ENCODE data around the gene KRTAP21-3.
"Not testable (repeated sequence)": the region's sequence is repeated elsewhere in the genome, so short reads cannot be mapped to it uniquely, and the experiment has no call there.

KRTAP21-3 gene

DNA sequence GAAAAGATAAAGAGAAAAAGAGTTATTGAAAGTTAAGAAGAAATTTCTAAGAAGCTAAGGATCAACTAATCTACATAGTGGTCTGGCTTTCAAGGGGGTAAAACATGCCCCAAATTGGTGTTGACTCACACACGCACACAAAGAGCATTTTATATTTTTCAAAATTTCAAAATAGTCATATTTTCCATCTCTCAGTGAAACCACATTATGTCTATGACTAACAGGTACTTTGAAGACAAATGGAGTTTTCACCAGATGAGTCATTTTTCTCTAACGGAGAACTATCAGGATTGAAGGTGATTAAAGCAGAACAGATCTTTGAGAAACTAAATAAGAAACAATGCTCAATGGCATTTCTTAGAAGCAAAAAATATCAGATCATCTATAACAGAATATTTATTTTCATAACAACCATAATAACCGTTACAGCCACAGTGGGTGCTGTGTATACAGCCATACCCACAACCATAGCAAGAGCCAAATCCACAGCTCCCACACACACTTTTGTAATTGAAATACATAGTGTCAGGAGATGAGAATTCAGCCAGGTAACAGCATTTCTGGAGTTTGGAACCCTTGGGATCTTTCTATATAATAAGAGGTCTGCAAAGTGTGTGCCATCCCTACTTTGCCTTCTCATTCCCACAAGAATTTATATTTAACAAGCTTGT lies at the start of gene KRTAP21-3:
KRTAP21-3 (minus strand) TSS at position 539 of the 671 bp plus-strand sequence; CDS start at position 521, 18 bp downstream.
- in situ Hi-C loops (cut with MboI; ENCODE audit: low sequenced_read_pairs) = no loop called here

GRCh38 chr21:30760776-30761175 lies 42.2 kb upstream of the KRTAP21-3 start:
- in situ Hi-C loops (cut with MboI; ENCODE audit: low sequenced_read_pairs) = no loop called here

- in situ Hi-C loops (cut with MboI; ENCODE audit: low sequenced_read_pairs) = no loop called here
Observed at GRCh38 chr21:30758306-30758705, 39.7 kb upstream of the KRTAP21-3 start.

DNA sequence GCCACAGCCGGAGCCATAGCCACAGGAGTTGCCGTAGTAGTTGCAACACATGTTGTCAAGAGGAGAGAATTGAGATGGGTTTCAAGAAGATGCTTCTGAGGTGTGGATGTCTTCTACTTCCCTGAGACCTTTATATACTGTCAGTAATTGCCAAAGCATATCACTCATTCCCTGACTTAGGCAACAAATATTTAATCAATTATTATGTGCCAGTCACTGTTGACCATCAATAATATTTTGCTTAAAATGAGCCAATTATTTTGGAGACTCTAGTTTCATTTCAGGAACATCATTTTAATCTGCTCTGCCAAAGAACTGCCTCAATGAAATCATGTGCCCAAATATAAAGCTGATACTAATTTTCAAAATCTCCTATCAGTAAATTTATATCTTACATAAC lies 36.8 kb upstream of the KRTAP21-3 start, which contains the start of gene KRTAP21-1:
KRTAP21-1 (minus strand) TSS at position 101 of the 400 bp plus-strand sequence; CDS start at position 51, 50 bp downstream.
- in situ Hi-C loops (cut with MboI; ENCODE audit: low sequenced_read_pairs) = not testable (repeated sequence)

GRCh38 chr21:30747159-30747558 lies 28.6 kb upstream of the KRTAP21-3 start, which contains the start of gene KRTAP21-2:
Gene KRTAP21-2 (minus strand): TSS chr21:30747259. CDS start chr21:30747202, 57 bp downstream.
- in situ Hi-C loops (cut with MboI; ENCODE audit: low sequenced_read_pairs) = no loop called here

DNA sequence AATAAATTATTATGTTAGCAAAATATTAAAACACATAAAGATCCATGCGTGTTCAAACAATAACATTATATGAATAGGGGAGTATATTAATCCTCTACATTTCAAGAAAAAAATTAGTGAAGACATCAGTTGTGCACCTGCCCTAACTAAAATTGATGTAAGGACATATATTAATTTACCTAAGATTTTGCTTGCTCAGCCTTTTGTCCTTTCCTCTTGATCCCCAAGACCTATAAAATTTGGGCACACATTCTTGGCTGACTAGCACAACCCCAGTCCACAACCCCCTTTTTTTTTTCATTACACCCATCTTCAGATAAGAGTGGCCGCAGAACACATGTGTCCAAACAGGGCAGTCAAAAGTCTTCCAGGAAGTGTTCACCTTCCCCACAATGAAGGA lies 21.9 kb upstream of the KRTAP21-3 start:
- in situ Hi-C loops (cut with MboI; ENCODE audit: low sequenced_read_pairs) = no loop called here

- in situ Hi-C loops (cut with MboI; ENCODE audit: low sequenced_read_pairs) = no loop called here
Observed at GRCh38 chr21:30733026-30733425, 14.4 kb upstream of the KRTAP21-3 start.

DNA sequence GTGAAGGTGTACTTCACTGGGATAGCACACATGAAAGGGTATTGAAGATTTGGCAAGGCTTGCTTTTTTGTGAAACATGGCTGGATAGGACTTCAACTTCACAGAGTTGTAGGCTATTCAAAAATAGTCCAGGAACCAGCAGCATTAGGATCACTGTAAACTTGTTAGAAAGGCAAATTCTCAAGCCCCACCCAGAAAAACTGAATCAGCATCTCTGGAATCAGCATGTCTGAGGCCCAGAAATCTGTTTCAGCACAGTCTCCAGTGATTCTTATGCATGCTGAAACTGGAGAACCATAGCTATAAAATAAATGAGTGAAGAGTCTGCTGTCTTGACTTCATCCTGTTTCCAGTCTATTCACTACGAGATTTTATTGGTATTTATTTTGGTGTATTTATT lies 8.1 kb upstream of the KRTAP21-3 start:
- in situ Hi-C loops (cut with MboI; ENCODE audit: low sequenced_read_pairs) = no loop called here

GRCh38 chr21:30719401-30719800 lies 824 bp upstream of the KRTAP21-3 start:
- in situ Hi-C loops (cut with MboI; ENCODE audit: low sequenced_read_pairs) = no loop called here

- in situ Hi-C loops (cut with MboI; ENCODE audit: low sequenced_read_pairs) = no loop called here
Observed at GRCh38 chr21:30717105-30717504, 1.5 kb downstream of the KRTAP21-3 start.

DNA sequence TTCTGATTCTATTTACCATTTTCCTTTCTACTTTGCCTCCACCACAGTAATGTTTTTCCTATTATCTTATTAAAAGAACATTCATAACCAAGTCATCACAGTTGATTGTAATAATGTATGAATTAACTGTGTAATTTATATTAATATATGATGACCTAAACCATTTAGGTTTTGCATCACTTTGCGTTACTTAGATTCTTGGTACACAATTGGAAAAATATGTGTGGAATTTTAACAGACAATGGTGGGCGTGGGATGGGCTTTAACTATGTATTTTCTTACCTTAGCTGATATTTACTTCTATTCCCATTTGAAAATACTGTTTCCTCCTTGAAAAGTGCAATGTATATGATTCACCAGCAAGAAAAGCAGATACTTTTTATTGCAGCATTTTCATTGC lies 3.6 kb downstream of the KRTAP21-3 start:
- in situ Hi-C loops (cut with MboI; ENCODE audit: low sequenced_read_pairs) = no loop called here

DNA sequence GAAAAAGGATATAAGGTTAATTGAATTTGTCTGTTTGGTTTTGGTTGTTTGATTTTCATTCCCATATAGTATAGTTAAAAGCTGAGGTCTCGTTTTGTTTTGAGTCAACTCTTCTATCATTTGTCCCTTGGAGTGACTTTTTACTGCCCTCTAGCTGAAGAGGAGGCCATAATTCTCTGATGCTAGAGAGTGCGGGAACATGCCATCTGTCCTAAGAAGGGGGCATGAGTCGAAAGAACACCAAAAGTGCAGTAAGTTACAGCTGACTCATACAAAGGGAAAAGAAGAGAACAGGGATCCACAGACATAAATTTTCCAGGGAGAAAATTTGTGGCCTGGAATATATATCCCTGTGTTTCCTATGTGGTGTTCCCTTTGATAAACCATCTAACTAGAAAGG lies 4.1 kb downstream of the KRTAP21-3 start:
- in situ Hi-C loops (cut with MboI; ENCODE audit: low sequenced_read_pairs) = no loop called here

GRCh38 chr21:30713766-30714165 lies 4.8 kb downstream of the KRTAP21-3 start:
- in situ Hi-C loops (cut with MboI; ENCODE audit: low sequenced_read_pairs) = no loop called here

- in situ Hi-C loops (cut with MboI; ENCODE audit: low sequenced_read_pairs) = no loop called here
Observed at GRCh38 chr21:30710499-30710898, 8.1 kb downstream of the KRTAP21-3 start.

DNA sequence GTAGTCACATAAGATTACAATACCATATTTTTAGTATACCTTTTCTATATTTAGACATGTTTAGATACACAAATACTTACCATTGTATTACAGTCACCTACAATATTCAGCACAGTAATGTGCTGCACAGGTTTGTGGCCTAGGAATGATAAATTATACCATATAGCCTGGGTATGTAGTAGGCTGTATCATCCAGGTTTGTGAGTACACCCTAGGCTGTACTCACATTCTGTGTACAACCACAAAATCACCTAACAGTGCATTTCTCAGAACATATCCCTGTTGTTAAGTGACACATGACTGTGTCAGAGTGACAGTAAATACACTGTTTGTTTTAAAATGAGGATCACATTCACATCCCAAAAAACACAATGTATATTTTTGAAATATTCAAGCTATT lies 11.2 kb downstream of the KRTAP21-3 start:
- in situ Hi-C loops (cut with MboI; ENCODE audit: low sequenced_read_pairs) = no loop called here

DNA sequence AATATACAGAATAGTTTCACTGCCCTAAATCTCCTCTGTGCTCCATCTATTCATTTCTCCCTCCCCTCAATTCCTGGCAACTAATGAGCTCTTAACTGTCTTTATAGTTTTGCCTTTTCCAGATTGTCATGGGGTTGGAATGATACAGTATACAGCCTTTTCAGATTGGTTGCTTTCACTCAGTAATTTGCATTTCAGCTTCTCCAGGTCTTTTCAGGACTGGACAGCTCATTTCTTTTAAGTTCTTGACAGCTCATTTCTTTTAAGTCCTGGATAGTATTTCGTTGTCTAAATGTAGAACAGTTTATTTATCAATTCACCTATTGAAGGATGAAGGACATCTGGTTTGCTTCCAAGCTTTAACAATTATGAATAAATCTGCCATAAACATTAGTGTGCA lies 22.6 kb downstream of the KRTAP21-3 start:
- in situ Hi-C loops (cut with MboI; ENCODE audit: low sequenced_read_pairs) = no loop called here

- in situ Hi-C loops (cut with MboI; ENCODE audit: low sequenced_read_pairs) = no loop called here
Observed at GRCh38 chr21:30689822-30690221, 28.8 kb downstream of the KRTAP21-3 start.

DNA sequence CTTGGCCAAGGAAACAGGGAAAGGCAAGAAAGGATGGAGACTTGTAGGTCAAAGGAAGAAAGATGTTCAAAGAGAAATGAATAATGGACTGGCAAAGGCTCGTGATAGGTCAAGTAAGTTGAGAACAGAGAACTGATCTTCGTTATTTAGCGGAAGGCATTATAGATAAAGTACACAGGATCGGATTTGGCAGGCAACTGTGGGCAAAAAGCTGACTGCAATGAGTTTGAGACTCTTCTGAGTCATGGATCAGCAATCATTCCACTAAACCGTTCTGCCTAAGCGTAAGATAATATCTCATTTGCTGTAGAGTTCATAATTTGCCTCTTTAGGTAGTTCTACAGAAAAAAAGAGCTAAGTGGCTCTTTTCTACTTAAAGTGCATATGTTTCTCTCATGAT lies 34.1 kb downstream of the KRTAP21-3 start:
- in situ Hi-C loops (cut with MboI; ENCODE audit: low sequenced_read_pairs) = no loop called here

GRCh38 chr21:30680586-30680985 lies 38.0 kb downstream of the KRTAP21-3 start:
- in situ Hi-C loops (cut with MboI; ENCODE audit: low sequenced_read_pairs) = no loop called here

DNA sequence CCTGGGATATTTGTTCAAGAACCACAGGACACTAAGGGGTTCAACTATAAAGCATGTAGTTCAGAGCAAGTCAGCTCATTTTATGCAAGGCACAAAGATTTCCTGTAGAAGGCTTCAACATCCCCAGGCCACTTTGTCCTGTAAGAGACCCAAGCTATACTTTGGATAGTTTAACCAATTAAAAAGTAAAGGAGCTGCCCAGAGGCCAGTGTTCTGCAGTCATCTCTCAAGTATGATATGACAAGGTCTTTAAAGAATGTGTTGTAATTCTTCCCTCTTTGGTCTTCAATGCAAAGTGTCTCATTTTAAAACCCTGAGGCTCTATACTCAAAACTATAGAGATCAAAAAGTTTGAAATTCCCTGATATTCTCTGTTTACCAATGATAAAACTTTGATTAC lies 41.8 kb downstream of the KRTAP21-3 start:
- in situ Hi-C loops (cut with MboI; ENCODE audit: low sequenced_read_pairs) = no loop called here

GRCh38 chr21:30674312-30674711 lies 44.3 kb downstream of the KRTAP21-3 start:
- in situ Hi-C loops (cut with MboI; ENCODE audit: low sequenced_read_pairs) = no loop called here

DNA sequence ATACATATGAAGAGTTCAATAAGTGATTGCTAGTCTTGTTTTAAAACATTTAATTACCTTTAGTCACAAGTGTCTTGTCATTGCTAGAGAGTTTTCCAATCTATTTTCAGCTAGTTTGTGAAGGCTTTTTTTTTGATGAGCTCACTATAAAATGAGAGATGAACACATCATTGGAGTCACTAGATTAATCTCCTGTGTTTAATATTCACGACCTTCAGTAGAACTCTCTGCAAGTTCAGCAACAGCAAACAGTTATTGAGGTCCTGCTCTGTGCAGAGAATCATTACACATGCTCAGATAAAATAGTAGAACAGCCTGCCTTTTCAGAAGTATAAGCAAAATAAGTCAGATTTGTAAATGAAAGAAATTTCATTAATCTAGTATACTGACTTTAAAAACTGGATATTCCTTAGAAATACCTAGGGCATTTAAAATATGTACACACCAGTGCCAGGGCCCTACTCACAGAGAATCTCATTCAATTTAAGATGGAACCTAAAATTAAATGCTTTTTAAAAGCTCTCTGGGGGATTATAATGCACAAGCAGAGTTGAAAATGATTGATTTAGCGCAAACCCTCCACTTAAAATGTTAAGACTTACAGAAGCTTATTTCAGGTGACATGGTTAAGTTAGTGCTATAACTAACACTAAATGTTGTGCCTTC lies 45.5 kb downstream of the KRTAP21-3 start:
- in situ Hi-C loops (cut with MboI; ENCODE audit: low sequenced_read_pairs) = no loop called here
